Natural killer cell (primary cell): ENCODE measurements around the gene CRADD. TPM values are rescaled to one million over a fixed set of nuclear protein-coding genes. Genes with fewer than 3 reads are reported as not detected.

ENCODE experiments used
- ATAC-seq, 3 donors: fragments of 150-1000 bp in 2 of 3; fragments of 200-7000 bp in 1 of 3; cut with Tn5 transposase; 1 replicate in 1 of 3; 2 replicates in 2 of 3; pipeline ENCODE4 v1.10.0; 2021; ENCODE audit warnings: mild to moderate bottlenecking in 2 of 3, moderate library complexity in 2 of 3
- DNase-seq, 2 donors: peaks; one replicate each; pipeline versions ENCODE4 v3.0.0 to v3.0.0-alpha.2; 2013 to 2021; ENCODE audit warnings: mixed read lengths in 1 of 2
- H3K27ac ChIP-seq: one replicate; pipeline ENCODE4 v1.5.1; 2013; ENCODE audit warnings: mild to moderate bottlenecking, low read length
- H3K27me3 ChIP-seq: one replicate; pipeline ENCODE4 v1.6.1; 2013; ENCODE audit warnings: low read length; ENCODE audit not compliant: control insufficient read depth, insufficient read depth
- H3K36me3 ChIP-seq: one replicate; pipeline ENCODE4 v1.6.1; 2013; ENCODE audit warnings: low read length; ENCODE audit not compliant: control insufficient read depth, insufficient read depth
- H3K4me1 ChIP-seq: one replicate; pipeline ENCODE4 v1.6.1; 2013; ENCODE audit warnings: low read length; ENCODE audit not compliant: control insufficient read depth, insufficient read depth
- H3K4me3 ChIP-seq: one replicate; pipeline ENCODE4 v1.5.1; 2013; ENCODE audit warnings: low read length
- H3K9me3 ChIP-seq: one replicate; pipeline ENCODE4 v1.6.1; 2013; ENCODE audit warnings: low read length; ENCODE audit not compliant: control insufficient read depth, insufficient read depth
- H3K27ac Mint-ChIP-seq, 2 donors: one replicate each; pipeline ENCODE4 v1.8.0; 2022; ENCODE audit warnings: mild to moderate bottlenecking in 2 of 2, mixed read lengths in 2 of 2, moderate library complexity in 1 of 2
- H3K27me3 Mint-ChIP-seq, 2 donors: one replicate each; pipeline ENCODE4 v1.8.0; 2022; ENCODE audit warnings: low read depth in 2 of 2, mixed read lengths in 2 of 2
- H3K36me3 Mint-ChIP-seq: one replicate; pipeline ENCODE4 v1.8.0; 2022; ENCODE audit warnings: mixed read lengths
- H3K4me1 Mint-ChIP-seq, 2 donors: one replicate each; pipeline ENCODE4 v1.8.0; 2022; ENCODE audit warnings: mixed read lengths in 2 of 2
- H3K4me3 Mint-ChIP-seq: one replicate; pipeline ENCODE4 v1.8.0; 2022; ENCODE audit warnings: mild to moderate bottlenecking, moderate library complexity, mixed read lengths
- H3K9me3 Mint-ChIP-seq, 2 donors: one replicate each; pipeline ENCODE4 v1.8.0; 2022; ENCODE audit warnings: mixed read lengths in 2 of 2
- CTCF ChIP-seq: fragments of 200-600 bp; IDR thresholded peaks from one replicate; pipeline ENCODE4 v1.8.0; 2022; ENCODE audit warnings: antibody characterized with exemption
- WGBS: methylation state at CpG from one replicate; pipeline ENCODE4 v1.1.7; 2013; ENCODE audit warnings: missing lambda C conversion rate; ENCODE audit not compliant: insufficient coverage; 5-methylcytosine and 5-hydroxymethylcytosine counted together
- intact Hi-C: fragments of 100-400 bp; cut with micrococcal nuclease; formaldehyde crosslinking; loops from one replicate; pipeline ENCODE4 v1.14.2; 2022
- total RNA-seq, 4 donors: library from RNA; stranded (reverse); fragments of 120-200 nt in 1 of 4; gene quantifications; one replicate each; pipeline versions ENCODE4 v1.2.3 to v1.2.4, GENCODE V29; 2013 to 2022

Gene CRADD
- total RNA-seq, 3 donors from 2014 or later (not counting 1 experiment from before 2014, with no cell fraction given), result 19.1 to 27.5 (median 26.4) TPM

DNA sequence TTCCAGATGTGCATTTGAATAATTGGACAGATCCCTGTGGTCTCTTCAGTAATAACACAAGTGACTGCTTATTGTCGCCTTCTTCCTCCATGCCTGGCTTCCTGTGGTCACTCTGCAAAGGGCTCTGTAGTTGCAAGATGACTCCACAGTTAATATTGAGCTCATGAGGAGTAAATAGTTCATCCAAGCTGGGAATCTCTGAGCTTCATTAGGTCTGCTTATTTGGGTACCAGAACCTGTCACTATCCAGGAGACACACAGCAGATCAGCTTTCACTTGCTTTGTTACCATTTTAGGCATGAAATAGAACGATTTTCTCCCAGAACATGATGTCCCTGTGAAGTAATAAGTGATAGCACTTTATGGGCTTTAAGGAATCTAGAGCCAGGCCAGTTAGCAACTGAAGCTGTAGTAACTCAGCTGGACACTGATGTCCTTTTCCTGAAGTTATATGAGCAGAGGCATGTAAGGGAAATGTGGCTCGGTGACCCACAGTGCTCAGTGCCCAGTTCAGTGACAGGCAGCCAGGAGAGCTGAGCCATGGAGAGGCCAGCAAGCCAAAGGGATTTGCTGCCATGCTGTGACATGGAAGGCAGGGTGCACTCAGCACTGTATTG lies 50.1 kb downstream of the CRADD start:
- peaks cover 25 to 33% of the 10 kb centered on the region in 2 donors for H3K4me1 Mint-ChIP-seq
- ATAC-seq, result no peak
- H3K9me3 Mint-ChIP-seq, result no peaks in the 10 kb centered on the region
- H3K27me3 Mint-ChIP-seq, result no peaks in the 10 kb centered on the region
- no peaks in the 10 kb centered on the region for H3K4me1 ChIP-seq
- no peak overlapping the region for H3K4me3 ChIP-seq
- intact Hi-C loops, result no loop called here
- H3K36me3 Mint-ChIP-seq, result no peaks in the 10 kb centered on the region
- no peak overlapping the region for H3K27ac ChIP-seq
- no peak overlapping the region for H3K4me3 Mint-ChIP-seq
- TF ChIP-seq CTCF, result no peak
- H3K9me3 ChIP-seq, result no peaks in the 10 kb centered on the region
- 57% methylated on average over 3 of the region's 3 CpGs for WGBS
- no peaks in the 10 kb centered on the region for H3K36me3 ChIP-seq
- H3K27me3 ChIP-seq, result no peaks in the 10 kb centered on the region
- no peak for DNase-seq
- H3K27ac Mint-ChIP-seq, result no peak overlapping the region

- TF ChIP-seq CTCF, result no peak
- no peaks in the 10 kb centered on the region for H3K9me3 ChIP-seq
- Mint-ChIP-seq H3K27ac (no peak overlapping the region), H3K27me3 (no peaks in the 10 kb centered on the region), H3K9me3 (no peaks in the 10 kb centered on the region), H3K4me1 (peaks cover 19 to 27% of the 10 kb centered on the region in 2 donors), H3K4me3 (no peak overlapping the region), H3K36me3 (no peaks in the 10 kb centered on the region)
- H3K36me3 ChIP-seq, result no peaks in the 10 kb centered on the region
- no peaks in the 10 kb centered on the region for H3K4me1 ChIP-seq
- WGBS, result 100% methylated on average over 2 of the region's 4 CpGs
- H3K27me3 ChIP-seq, result no peaks in the 10 kb centered on the region
- DNase-seq (no peak), ATAC-seq (no peak)
- H3K27ac ChIP-seq, result no peak overlapping the region
- H3K4me3 ChIP-seq, result no peak overlapping the region
- intact Hi-C loops, result no loop called here
Measured at GRCh38 chr12:93727911-93728310, 50.7 kb downstream of the CRADD start.

GRCh38 chr12:93729934-93730333 lies 52.8 kb downstream of the CRADD start:
- intact Hi-C loops, result no loop called here
- no CpG with 5 or more reads among the region's 3 CpGs for WGBS
- Mint-ChIP-seq H3K27ac (no peak overlapping the region), H3K9me3 (no peaks in the 10 kb centered on the region), H3K36me3 (no peaks in the 10 kb centered on the region), H3K27me3 (no peaks in the 10 kb centered on the region), H3K4me3 (no peak overlapping the region), H3K4me1 (peaks cover 18 to 19% of the 10 kb centered on the region in 2 donors)
- no peak overlapping the region for H3K4me3 ChIP-seq
- DNase-seq (no peak), ATAC-seq (no peak)
- no peaks in the 10 kb centered on the region for H3K9me3 ChIP-seq
- H3K27me3 ChIP-seq, result no peaks in the 10 kb centered on the region
- H3K4me1 ChIP-seq, result no peaks in the 10 kb centered on the region
- no peaks in the 10 kb centered on the region for H3K36me3 ChIP-seq
- no peak for TF ChIP-seq CTCF
- H3K27ac ChIP-seq, result no peak overlapping the region

DNA sequence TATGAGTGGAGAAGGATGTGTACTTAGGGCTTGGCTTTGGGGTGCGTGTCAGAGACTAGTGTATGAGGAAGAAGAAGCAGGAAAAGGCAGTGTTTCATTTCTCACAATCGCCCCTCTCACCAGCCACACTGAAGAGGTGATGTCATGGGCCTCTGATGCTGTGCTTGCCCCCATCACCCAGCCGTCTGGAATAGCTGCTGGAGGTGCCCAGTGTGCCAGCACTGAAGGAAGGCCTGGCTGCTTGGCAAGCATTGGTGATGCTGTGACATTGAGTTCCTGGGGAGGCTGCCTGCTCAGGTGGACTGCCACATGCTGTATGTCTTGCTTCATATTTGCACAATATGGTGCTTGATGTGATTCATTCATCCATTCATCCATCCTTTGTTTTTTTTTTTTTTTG lies 56.2 kb downstream of the CRADD start:
- H3K4me1 Mint-ChIP-seq, result peaks cover 7 to 13% of the 10 kb centered on the region in 2 donors
- H3K9me3 Mint-ChIP-seq, result no peaks in the 10 kb centered on the region
- H3K27ac Mint-ChIP-seq, result no peak overlapping the region
- no peaks in the 10 kb centered on the region for H3K27me3 ChIP-seq
- intact Hi-C loops, result no loop called here
- no peaks in the 10 kb centered on the region for H3K36me3 ChIP-seq
- TF ChIP-seq CTCF, result no peak
- no peak overlapping the region for H3K27ac ChIP-seq
- H3K27me3 Mint-ChIP-seq, result no peaks in the 10 kb centered on the region
- H3K4me3 ChIP-seq, result no peak overlapping the region
- H3K36me3 Mint-ChIP-seq, result no peaks in the 10 kb centered on the region
- WGBS, result 57% methylated on average over 3 of the region's 3 CpGs
- no peak overlapping the region for H3K4me3 Mint-ChIP-seq
- no peak for ATAC-seq
- no peaks in the 10 kb centered on the region for H3K9me3 ChIP-seq
- no peaks in the 10 kb centered on the region for H3K4me1 ChIP-seq
- DNase-seq, result no peak
